T follicular helper cell (primary cell): ENCODE measurements around the gene DLK1.

Experiments
- DNase-seq: peaks from one replicate; pipeline ENCODE4 v3.0.0-alpha.2; 2020; ENCODE audit warnings: low read depth

DLK1 gene

GRCh38 chr14:100734031-100734990 is 7.6 kb downstream of the DLK1 start:
- no peak for DNase-seq

- no peak for DNase-seq
Observed at GRCh38 chr14:100735271-100735670, 8.6 kb downstream of the DLK1 start.

- DNase-seq = no peak
Observed at GRCh38 chr14:100736269-100737180, 9.8 kb downstream of the DLK1 start.

- no peak for DNase-seq
Observed at GRCh38 chr14:100737526-100737925, 10.8 kb downstream of the DLK1 start.

- no peak for DNase-seq
Observed at GRCh38 chr14:100738269-100738691, 11.6 kb downstream of the DLK1 start.

GRCh38 chr14:100738704-100739131 is 12.0 kb downstream of the DLK1 start:
- DNase-seq = no peak

- no peak for DNase-seq
Observed at GRCh38 chr14:100739306-100739705, 12.6 kb downstream of the DLK1 start.

- DNase-seq = no peak
Observed at GRCh38 chr14:100740196-100740825, 13.6 kb downstream of the DLK1 start.

GRCh38 chr14:100740929-100741328 is 14.2 kb downstream of the DLK1 start:
- no peak for DNase-seq

- no peak for DNase-seq
Observed at GRCh38 chr14:100741966-100742365, 15.3 kb downstream of the DLK1 start.

GRCh38 chr14:100746326-100746725 is 19.6 kb downstream of the DLK1 start:
- DNase-seq = no peak

GRCh38 chr14:100747021-100747586 is 20.4 kb downstream of the DLK1 start:
- DNase-seq = no peak

GRCh38 chr14:100747736-100748135 is 21.0 kb downstream of the DLK1 start:
- DNase-seq = no peak

GRCh38 chr14:100748403-100748802 is 21.7 kb downstream of the DLK1 start:
- DNase-seq = no peak

- DNase-seq = no peak
Observed at GRCh38 chr14:100748944-100749343, 22.3 kb downstream of the DLK1 start.

GRCh38 chr14:100749967-100750597 is 23.4 kb downstream of the DLK1 start:
- DNase-seq = no peak

GRCh38 chr14:100750762-100751699 is 24.3 kb downstream of the DLK1 start:
- DNase-seq = no peak

GRCh38 chr14:100754020-100754419 is 27.3 kb downstream of the DLK1 start:
- DNase-seq = no peak

GRCh38 chr14:100755649-100756048 is 29.0 kb downstream of the DLK1 start:
- no peak for DNase-seq

GRCh38 chr14:100761481-100761880 is 34.8 kb downstream of the DLK1 start:
- no peak for DNase-seq
